Right atrium auricular region (tissue), 2 donors: Measurements from ENCODE around the gene ITGA3. TPM values are rescaled to one million over a fixed set of nuclear protein-coding genes. Genes with fewer than 3 reads are reported as not detected.

Experiments
- DNase-seq: peaks from one replicate; pipeline ENCODE4 v3.0.0-alpha.2; 2019; ENCODE audit warnings: low spot score
- H3K27ac ChIP-seq, 2 donors: fragments of 200-600 bp; sonication (generic); 1 replicate in 1 of 2; 2 replicates in 1 of 2; pipeline ENCODE4 v1.5.1; 2016 to 2019
- H3K27me3 ChIP-seq, 2 donors: fragments of 200-600 bp; sonication (generic); one replicate each; pipeline versions ENCODE4 v1.5.1 to v1.6.0; 2017 to 2019
- H3K36me3 ChIP-seq: fragments of 200-600 bp; sonication (generic); one replicate; pipeline ENCODE4 v1.5.1; 2016
- H3K4me1 ChIP-seq, 2 donors: fragments of 200-600 bp; sonication (generic); one replicate each; pipeline versions ENCODE4 v1.5.1 to v1.6.0; 2017 to 2019
- H3K4me3 ChIP-seq, 2 donors: fragments of 200-600 bp; sonication (generic); 1 replicate in 1 of 2; 2 replicates in 1 of 2; pipeline ENCODE4 v1.5.1; 2017 to 2019; ENCODE audit warnings: mild to moderate bottlenecking in 1 of 2, moderate library complexity in 1 of 2
- H3K9me3 ChIP-seq, 2 donors: fragments of 200-600 bp; sonication (generic); one replicate each; pipeline ENCODE4 v1.5.1; 2019
- CTCF ChIP-seq, 2 donors: fragments of 200-600 bp; sonication (generic); IDR thresholded peaks; one replicate each; pipeline ENCODE4 v1.5.1; 2019; ENCODE audit warnings: antibody characterized with exemption in 2 of 2
- total RNA-seq, 2 donors: library from RNA; depleted of rRNA; stranded (reverse); fragments of >200 nt; gene quantifications; one replicate each; pipeline ENCODE4 v1.1.0, GENCODE V29; 2016

ITGA3 gene
- total RNA-seq, 2 donors from 2014 or later = 29.5 to 61.8 TPM

- peaks cover 0 to 9% of the 10 kb centered on the region in 2 donors for H3K4me1 ChIP-seq
- H3K27ac ChIP-seq = no peak overlapping the region
- no peaks in the 10 kb centered on the region for H3K36me3 ChIP-seq
- H3K9me3 ChIP-seq = peaks cover 0 to 7% of the 10 kb centered on the region in 2 donors
- H3K4me3 ChIP-seq = no peak overlapping the region
- no peak for DNase-seq
- no peak for TF ChIP-seq CTCF (IDR thresholded peaks at IDR 0.05)
- no peaks in the 10 kb centered on the region for H3K27me3 ChIP-seq
These were observed 37.0 kb upstream of the ITGA3 start for GRCh38 chr17:50018909-50019308.

GRCh38 chr17:50020841-50021599 is 34.9 kb upstream of the ITGA3 start:
- Histone ChIP-seq H3K9me3 (no peaks in the 10 kb centered on the region), H3K36me3 (no peaks in the 10 kb centered on the region), H3K4me3 (no peak overlapping the region), H3K27ac (no peak overlapping the region), H3K4me1 (peaks cover 0 to 9% of the 10 kb centered on the region in 2 donors), H3K27me3 (no peaks in the 10 kb centered on the region)
- DNase-seq = peak; percentile 42
- no peak for TF ChIP-seq CTCF (IDR thresholded peaks at IDR 0.05)

GRCh38 chr17:50021681-50022370 is 34.1 kb upstream of the ITGA3 start:
- H3K27ac ChIP-seq = no peak overlapping the region
- H3K4me1 ChIP-seq = peaks cover 0 to 9% of the 10 kb centered on the region in 2 donors
- DNase-seq = peak; percentile 9
- no peaks in the 10 kb centered on the region for H3K36me3 ChIP-seq
- H3K9me3 ChIP-seq = no peaks in the 10 kb centered on the region
- no peaks in the 10 kb centered on the region for H3K27me3 ChIP-seq
- TF ChIP-seq CTCF (IDR thresholded peaks at IDR 0.05) = no peak
- no peak overlapping the region for H3K4me3 ChIP-seq

GRCh38 chr17:50022463-50023130 is 33.3 kb upstream of the ITGA3 start:
- peak; percentile 30 for DNase-seq
- Histone ChIP-seq H3K4me3 (no peak overlapping the region), H3K27ac (peak overlapping the region in 1 of 2 donors; percentile 10), H3K27me3 (no peaks in the 10 kb centered on the region), H3K36me3 (no peaks in the 10 kb centered on the region), H3K9me3 (no peaks in the 10 kb centered on the region), H3K4me1 (peaks cover 0 to 16% of the 10 kb centered on the region in 2 donors)
- TF ChIP-seq CTCF (IDR thresholded peaks at IDR 0.05) = no peak

- Histone ChIP-seq H3K9me3 (no peaks in the 10 kb centered on the region), H3K4me1 (peaks cover 0 to 23% of the 10 kb centered on the region in 2 donors), H3K4me3 (no peak overlapping the region), H3K36me3 (no peaks in the 10 kb centered on the region), H3K27me3 (no peaks in the 10 kb centered on the region), H3K27ac (no peak overlapping the region)
- no peak for DNase-seq
- TF ChIP-seq CTCF (IDR thresholded peaks at IDR 0.05) = no peak
These were observed 32.4 kb upstream of the ITGA3 start for GRCh38 chr17:50023520-50023919.
